AG20443 (cell line): ENCODE measurements around the gene OSGIN1.

Experiments used
- DNase-seq: peaks from one replicate; pipeline ENCODE4 v3.0.0; 2012; ENCODE audit warnings: low spot score, mixed read lengths

OSGIN1 gene

GRCh38 chr16:83926726-83927397 is 26.2 kb upstream of the OSGIN1 start:
- DNase-seq: peak; percentile 93

GRCh38 chr16:83928341-83929055 is 24.5 kb upstream of the OSGIN1 start:
- peak; percentile 84 for DNase-seq

GRCh38 chr16:83929811-83930555 is 23.1 kb upstream of the OSGIN1 start:
- no peak for DNase-seq

- no peak for DNase-seq
Observed at GRCh38 chr16:83930730-83931500, 22.1 kb upstream of the OSGIN1 start.

GRCh38 chr16:83931556-83931955 is 21.5 kb upstream of the OSGIN1 start:
- no peak for DNase-seq

GRCh38 chr16:83932304-83932703 is 20.7 kb upstream of the OSGIN1 start:
- no peak for DNase-seq

- no peak for DNase-seq
Observed at GRCh38 chr16:83932955-83933673, 19.9 kb upstream of the OSGIN1 start.

- DNase-seq: peak; percentile 56
Observed at GRCh38 chr16:83933885-83934683, 19.0 kb upstream of the OSGIN1 start.

- DNase-seq: no peak
Observed at GRCh38 chr16:83934684-83934977, 18.4 kb upstream of the OSGIN1 start.

GRCh38 chr16:83935005-83935857 is 17.8 kb upstream of the OSGIN1 start:
- DNase-seq: no peak

GRCh38 chr16:83935858-83936255 is 17.2 kb upstream of the OSGIN1 start:
- DNase-seq: no peak

- no peak for DNase-seq
Observed at GRCh38 chr16:83936581-83937165, 16.4 kb upstream of the OSGIN1 start.

- no peak for DNase-seq
Observed at GRCh38 chr16:83937267-83937666, 15.8 kb upstream of the OSGIN1 start.

GRCh38 chr16:83937922-83938885 is 14.8 kb upstream of the OSGIN1 start:
- DNase-seq: no peak

GRCh38 chr16:83939266-83939855 is 13.7 kb upstream of the OSGIN1 start:
- no peak for DNase-seq

- no peak for DNase-seq
Observed at GRCh38 chr16:83940119-83940518, 12.9 kb upstream of the OSGIN1 start.

GRCh38 chr16:83940630-83941378 is 12.2 kb upstream of the OSGIN1 start:
- no peak for DNase-seq
